Spinal cord (tissue), 10 donors: ENCODE measurements around the gene SEC14L5. TPM values are rescaled to one million over a fixed set of nuclear protein-coding genes. Genes with fewer than 3 reads are reported as not detected.

Experiments
- DNase-seq, 6 donors: peaks; one replicate each; pipeline versions ENCODE4 v3.0.0 to v3.0.0-alpha.2; 2013 to 2015; ENCODE audit warnings: low spot score in 6 of 6, low read depth in 4 of 6
- H3K27ac ChIP-seq: one replicate; pipeline ENCODE4 v1.5.1; 2013; ENCODE audit warnings: low read depth, low read length, control low read depth
- H3K27me3 ChIP-seq: one replicate; pipeline ENCODE4 v1.6.1; 2013; ENCODE audit warnings: low read length; ENCODE audit not compliant: control insufficient read depth, insufficient read depth
- H3K36me3 ChIP-seq: one replicate; pipeline ENCODE4 v1.6.1; 2013; ENCODE audit warnings: low read length; ENCODE audit not compliant: control insufficient read depth, insufficient read depth
- H3K4me1 ChIP-seq: one replicate; pipeline ENCODE4 v1.6.1; 2013; ENCODE audit warnings: low read length; ENCODE audit not compliant: control insufficient read depth, insufficient read depth
- H3K4me3 ChIP-seq: one replicate; pipeline ENCODE4 v1.5.1; 2013; ENCODE audit warnings: low read depth, low read length, control low read depth
- H3K9me3 ChIP-seq: one replicate; pipeline ENCODE4 v1.6.1; 2013; ENCODE audit warnings: low read length; ENCODE audit not compliant: control insufficient read depth, insufficient read depth
- WGBS: methylation state at CpG from one replicate; pipeline ENCODE4 v1.1.5; 2013; ENCODE audit warnings: missing lambda C conversion rate; ENCODE audit not compliant: insufficient coverage; 5-methylcytosine and 5-hydroxymethylcytosine counted together
- polyA plus RNA-seq, 2 donors: library from polyadenylated mRNA; unstranded; fragments of 120-200 nt; gene quantifications; one replicate each; pipeline ENCODE4 v1.2.1, GENCODE V29; 2013; ENCODE audit not compliant: insufficient read length in 2 of 2
- total RNA-seq, 2 donors: library from RNA; depleted of rRNA in 1 of 2; stranded (reverse); fragments of 120-200 nt in 1 of 2; fragments of >200 nt in 1 of 2; gene quantifications; one replicate each; pipeline versions ENCODE4 v1.2.3 to v1.2.4, GENCODE V29; 2013 to 2014
- donor health status: healthy.

SEC14L5 gene
- total and polyA plus RNA-seq, 4 donors: 0.93 to 4.5 (median 1.7) TPM

DNA sequence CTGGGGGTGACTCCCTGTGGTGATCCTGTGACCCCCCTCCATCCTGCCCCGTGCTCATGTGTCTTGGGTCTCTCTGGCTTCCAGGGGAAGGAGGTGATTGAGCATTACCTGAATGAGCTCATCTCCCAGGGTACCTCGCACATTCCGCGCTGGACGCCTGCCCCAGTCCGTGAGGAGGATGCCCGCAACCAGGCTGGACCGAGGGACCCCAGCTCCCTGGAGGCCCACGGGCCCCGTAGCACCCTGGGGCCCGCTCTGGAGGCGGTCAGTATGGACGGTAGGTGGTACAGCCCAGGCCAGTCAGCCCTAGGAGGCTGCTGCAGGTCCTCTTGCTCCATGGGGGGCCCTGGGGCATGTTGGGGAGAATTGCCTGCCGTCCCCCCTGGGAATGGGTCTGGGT lies 33.6 kb downstream of the SEC14L5 start:
- no peak overlapping the region for H3K27ac ChIP-seq
- no peaks in the 10 kb centered on the region for H3K9me3 ChIP-seq
- peaks cover 19% of the 10 kb centered on the region for H3K4me1 ChIP-seq
- DNase-seq: no peak
- H3K27me3 ChIP-seq: peaks cover 21% of the 10 kb centered on the region
- 91% methylated on average over 14 of the region's 14 CpGs for WGBS
- H3K4me3 ChIP-seq: no peak overlapping the region
- H3K36me3 ChIP-seq: peaks cover 2% of the 10 kb centered on the region

DNA sequence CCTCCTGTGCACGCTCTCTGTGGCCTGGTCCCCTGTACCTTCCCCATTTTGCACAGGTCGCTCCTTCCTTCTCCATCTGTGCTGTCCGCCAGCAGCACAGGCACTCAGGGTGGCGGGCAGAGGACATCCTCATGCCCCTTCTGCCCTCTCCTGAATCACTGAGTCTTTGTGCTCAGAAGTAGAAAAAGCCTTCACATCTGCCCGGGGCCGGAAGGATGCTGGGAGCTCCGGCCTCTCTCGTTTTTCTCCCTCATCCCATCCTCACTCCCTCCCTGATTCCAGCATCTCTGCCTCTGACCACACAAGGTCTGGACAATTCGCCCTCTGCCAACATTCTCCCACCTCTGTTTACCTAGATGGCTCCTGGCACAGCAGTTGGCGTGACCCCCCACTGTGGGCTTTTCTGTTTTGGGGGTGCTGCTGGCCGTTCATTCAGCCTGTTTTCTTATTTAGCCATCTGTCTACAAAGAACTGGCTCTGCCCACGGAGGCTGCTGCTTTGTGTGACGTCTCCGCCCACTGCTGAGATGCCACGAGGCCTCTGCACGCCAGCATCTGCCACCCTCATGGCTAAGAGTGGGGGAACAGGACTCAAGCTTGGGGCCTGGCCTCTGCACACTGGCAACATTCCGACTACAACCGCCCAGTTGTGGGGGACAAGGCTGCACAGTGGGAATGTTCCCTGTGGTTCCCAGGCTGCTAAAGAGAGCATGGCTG lies 36.7 kb downstream of the SEC14L5 start:
- WGBS: 49% methylated on average over 17 of the region's 18 CpGs
- H3K27ac ChIP-seq: no peak overlapping the region
- no peaks in the 10 kb centered on the region for H3K9me3 ChIP-seq
- peak in 3 of 6 donors; percentile 4 to 40 (median 15) for DNase-seq
- H3K4me3 ChIP-seq: no peak overlapping the region
- H3K4me1 ChIP-seq: peaks cover 9% of the 10 kb centered on the region
- peaks cover 2% of the 10 kb centered on the region for H3K36me3 ChIP-seq
- no peaks in the 10 kb centered on the region for H3K27me3 ChIP-seq

DNA sequence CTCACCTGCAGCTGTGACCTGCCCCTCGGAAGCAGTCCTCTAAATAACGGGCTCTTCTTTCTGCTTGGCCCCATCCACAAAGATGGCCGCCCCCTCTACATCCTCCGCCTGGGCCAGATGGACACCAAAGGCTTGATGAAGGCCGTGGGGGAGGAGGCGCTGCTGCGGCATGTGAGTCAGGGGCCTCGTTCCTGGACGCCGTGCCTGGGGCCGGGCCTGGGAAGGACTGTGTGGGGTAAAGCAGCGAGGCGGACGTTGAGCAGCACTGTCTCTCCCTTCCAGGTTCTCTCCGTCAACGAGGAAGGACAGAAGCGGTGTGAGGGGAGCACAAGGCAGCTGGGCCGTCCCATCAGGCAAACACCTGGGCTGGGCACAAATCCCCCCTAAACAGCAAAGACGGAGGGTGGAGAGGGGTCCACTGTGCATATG lies 42.5 kb downstream of the SEC14L5 start:
- H3K27ac ChIP-seq: no peak overlapping the region

DNA sequence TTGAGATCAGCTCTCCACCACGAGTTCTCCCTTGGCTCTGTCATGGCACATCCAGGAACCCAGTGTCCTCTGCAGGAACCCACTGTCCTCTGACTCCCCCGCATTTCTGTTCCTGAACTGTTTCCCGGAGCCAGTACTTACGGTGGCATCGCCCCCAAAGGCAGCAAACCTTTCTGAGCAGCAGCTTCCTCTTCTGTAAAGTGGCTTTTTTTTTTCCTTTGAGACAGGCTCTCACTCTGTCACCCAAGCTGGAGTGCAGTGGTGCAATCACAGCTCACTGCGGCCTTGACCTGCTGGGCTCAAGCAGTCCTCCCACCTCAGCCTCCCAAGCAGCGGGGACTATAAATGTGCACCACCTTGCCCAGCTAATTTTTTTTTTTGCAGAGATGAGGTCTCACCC lies 43.4 kb downstream of the SEC14L5 start:
- Histone ChIP-seq H3K9me3 (no peaks in the 10 kb centered on the region), H3K36me3 (no peaks in the 10 kb centered on the region), H3K4me1 (peaks cover under 1% of the 10 kb centered on the region), H3K27me3 (no peaks in the 10 kb centered on the region), H3K27ac (no peak overlapping the region), H3K4me3 (no peak overlapping the region)
- no peak for DNase-seq
- 88% methylated on average over 7 of the region's 7 CpGs for WGBS

More for the DNA sequence above, 42.5 kb downstream of the SEC14L5 start:
- WGBS: 87% methylated on average over 19 of the region's 19 CpGs
- no peaks in the 10 kb centered on the region for H3K9me3 ChIP-seq
- no peak overlapping the region for H3K4me3 ChIP-seq
- no peaks in the 10 kb centered on the region for H3K4me1 ChIP-seq
- no peak for DNase-seq
- no peaks in the 10 kb centered on the region for H3K27me3 ChIP-seq
- H3K36me3 ChIP-seq: no peaks in the 10 kb centered on the region

DNA sequence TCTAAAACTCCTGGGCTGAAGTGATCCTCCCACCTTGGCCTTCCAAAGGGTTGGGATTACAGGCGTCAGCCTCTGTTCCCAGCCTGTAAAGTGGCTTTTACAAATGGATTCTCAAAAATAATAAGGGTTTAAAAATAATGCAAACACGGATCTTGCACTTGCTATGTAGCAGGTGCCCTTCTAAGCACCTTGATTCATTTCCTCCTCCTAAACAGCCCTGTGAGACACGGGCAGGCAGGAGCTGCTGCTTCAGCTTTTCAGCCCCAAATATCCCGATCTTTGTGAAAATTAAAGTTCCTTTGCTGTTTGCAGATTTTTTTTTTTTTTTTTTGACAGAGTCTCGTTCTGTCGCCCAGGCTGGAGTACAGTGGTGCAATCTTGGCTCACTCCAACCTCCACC lies 43.9 kb downstream of the SEC14L5 start:
- Histone ChIP-seq H3K27ac (no peak overlapping the region), H3K36me3 (peaks cover 2% of the 10 kb centered on the region), H3K4me3 (no peak overlapping the region), H3K9me3 (no peaks in the 10 kb centered on the region), H3K4me1 (peaks cover 4% of the 10 kb centered on the region), H3K27me3 (no peaks in the 10 kb centered on the region)
- DNase-seq: no peak
- WGBS: 50% methylated on average over 1 of the region's 6 CpGs

DNA sequence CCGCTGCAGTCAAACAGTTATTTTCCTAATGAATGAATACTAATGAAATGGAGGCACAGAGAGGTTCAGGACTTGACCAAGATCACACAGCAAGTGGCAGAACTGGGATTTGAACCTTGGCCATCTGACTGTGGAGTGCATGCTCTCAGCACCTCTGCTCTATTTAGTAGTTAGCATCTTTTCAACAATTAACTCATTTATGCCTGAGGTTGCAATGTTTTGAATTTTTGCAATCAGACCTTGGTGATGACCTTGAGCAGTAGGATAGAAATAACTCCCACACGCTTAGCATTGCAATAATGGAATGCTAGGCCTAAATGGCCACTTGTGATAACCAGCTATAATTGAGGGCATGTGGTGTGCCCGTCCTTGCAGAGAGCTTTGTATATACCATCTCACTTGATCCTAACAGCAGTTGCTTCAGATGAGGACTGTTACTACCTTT lies 44.6 kb downstream of the SEC14L5 start:
- peaks cover 5% of the 10 kb centered on the region for H3K36me3 ChIP-seq
- no peak overlapping the region for H3K4me3 ChIP-seq
- WGBS: 100% methylated on average over 1 of the region's 3 CpGs
- H3K27ac ChIP-seq: no peak overlapping the region
- H3K27me3 ChIP-seq: no peaks in the 10 kb centered on the region
- no peak for DNase-seq
- H3K4me1 ChIP-seq: peaks cover 6% of the 10 kb centered on the region
- H3K9me3 ChIP-seq: no peaks in the 10 kb centered on the region

DNA sequence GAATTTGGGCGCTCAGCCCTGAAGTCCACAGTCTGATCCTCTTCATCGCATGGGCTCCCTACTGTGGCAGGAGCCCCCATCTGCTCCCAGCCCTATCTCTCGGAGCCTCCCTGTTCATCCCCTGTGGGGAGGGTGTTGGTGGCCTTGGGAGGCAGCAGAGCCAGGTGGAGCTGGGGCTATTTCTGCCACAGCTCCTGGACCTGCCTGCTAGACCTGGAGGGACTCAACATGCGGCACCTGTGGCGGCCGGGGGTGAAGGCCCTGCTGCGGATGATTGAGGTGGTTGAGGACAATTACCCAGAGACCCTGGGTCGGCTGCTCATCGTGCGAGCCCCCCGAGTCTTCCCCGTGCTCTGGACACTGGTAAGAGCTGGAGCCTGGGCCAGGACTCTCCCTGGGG lies 45.1 kb downstream of the SEC14L5 start:
- H3K36me3 ChIP-seq: peaks cover 6% of the 10 kb centered on the region
- H3K9me3 ChIP-seq: no peaks in the 10 kb centered on the region
- H3K4me3 ChIP-seq: no peak overlapping the region
- no peaks in the 10 kb centered on the region for H3K27me3 ChIP-seq
- no peak overlapping the region for H3K27ac ChIP-seq
- no peak for DNase-seq
- peaks cover 6% of the 10 kb centered on the region for H3K4me1 ChIP-seq
- WGBS: 90% methylated on average over 7 of the region's 12 CpGs

DNA sequence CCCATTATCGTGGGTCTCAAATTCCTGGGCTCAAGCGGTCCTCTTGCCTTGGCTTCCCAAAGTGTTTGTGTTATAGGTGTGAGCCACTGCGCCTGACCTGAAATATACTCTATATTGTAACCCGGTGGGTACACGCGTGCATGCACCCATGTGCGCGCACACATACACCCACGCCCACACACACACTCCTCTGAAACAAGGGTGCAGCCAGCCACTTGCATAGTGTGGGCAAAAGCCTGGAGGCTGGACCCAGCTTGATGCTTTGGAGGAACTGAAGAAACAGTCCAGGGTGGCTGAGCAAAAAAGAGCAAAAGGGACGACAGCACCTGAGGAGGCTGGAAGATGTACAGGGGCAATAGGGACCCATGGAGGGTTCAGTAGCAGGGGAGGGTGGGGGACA lies 45.7 kb downstream of the SEC14L5 start:
- peaks cover 6% of the 10 kb centered on the region for H3K4me1 ChIP-seq
- H3K36me3 ChIP-seq: peaks cover 9% of the 10 kb centered on the region
- DNase-seq: no peak
- H3K9me3 ChIP-seq: no peaks in the 10 kb centered on the region
- no peaks in the 10 kb centered on the region for H3K27me3 ChIP-seq
- H3K27ac ChIP-seq: no peak overlapping the region
- H3K4me3 ChIP-seq: no peak overlapping the region
- 93% methylated on average over 1 of the region's 10 CpGs for WGBS

DNA sequence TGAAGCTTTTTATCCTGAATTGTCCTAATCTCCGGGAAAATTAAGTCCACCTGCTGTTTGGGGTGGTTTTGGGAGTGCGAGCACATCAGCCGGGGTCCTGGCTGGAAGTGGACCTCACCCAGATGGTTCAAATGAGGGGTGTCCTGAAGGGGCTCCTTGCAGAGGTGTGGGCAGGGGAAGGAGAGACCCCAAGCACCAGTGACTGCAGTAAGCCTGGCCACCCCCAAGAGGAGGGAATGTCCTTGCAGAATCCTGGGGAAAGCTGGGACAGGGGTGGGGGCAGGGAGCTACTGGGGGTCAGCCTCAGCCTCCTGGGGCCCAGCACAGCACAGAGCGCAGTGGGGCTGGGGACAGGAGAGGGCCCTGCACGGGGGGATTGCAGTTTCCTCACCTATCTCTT lies 46.2 kb downstream of the SEC14L5 start:
- 73% methylated on average over 5 of the region's 5 CpGs for WGBS
- Histone ChIP-seq H3K4me1 (peaks cover 6% of the 10 kb centered on the region), H3K4me3 (no peak overlapping the region), H3K36me3 (peaks cover 9% of the 10 kb centered on the region), H3K9me3 (no peaks in the 10 kb centered on the region), H3K27me3 (no peaks in the 10 kb centered on the region), H3K27ac (no peak overlapping the region)
- no peak for DNase-seq

DNA sequence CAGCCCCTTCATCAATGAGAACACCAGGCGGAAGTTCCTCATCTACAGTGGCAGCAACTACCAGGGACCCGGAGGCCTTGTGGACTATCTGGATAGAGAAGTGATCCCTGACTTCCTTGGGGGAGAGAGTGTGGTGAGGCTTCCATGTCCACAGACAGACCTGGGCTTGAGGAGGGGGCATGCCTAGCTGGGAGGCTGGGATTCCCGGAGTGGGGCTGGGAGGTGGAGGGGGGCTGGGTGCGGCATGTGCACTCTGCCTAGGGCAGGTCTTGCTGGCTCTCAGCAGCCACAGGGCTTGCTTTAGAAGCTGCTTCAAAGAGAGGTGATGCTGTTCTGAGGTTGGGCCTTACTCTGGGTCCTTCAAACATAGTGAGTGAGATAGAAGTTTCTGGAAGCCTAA lies 47.8 kb downstream of the SEC14L5 start:
- peaks cover 3% of the 10 kb centered on the region for H3K27me3 ChIP-seq
- peaks cover 6% of the 10 kb centered on the region for H3K4me1 ChIP-seq
- peaks cover 9% of the 10 kb centered on the region for H3K36me3 ChIP-seq
- peak overlapping the region; percentile 0 for H3K27ac ChIP-seq
- no peaks in the 10 kb centered on the region for H3K9me3 ChIP-seq
- WGBS: 74% methylated on average over 3 of the region's 4 CpGs
- no peak overlapping the region for H3K4me3 ChIP-seq
- DNase-seq: no peak
